ENCODE results near the gene OR4F15.
"Not testable (repeated sequence)": the region's sequence is repeated elsewhere in the genome, so short reads cannot be mapped to it uniquely, and the experiment has no call there.

The OR4F15 gene, protein sequence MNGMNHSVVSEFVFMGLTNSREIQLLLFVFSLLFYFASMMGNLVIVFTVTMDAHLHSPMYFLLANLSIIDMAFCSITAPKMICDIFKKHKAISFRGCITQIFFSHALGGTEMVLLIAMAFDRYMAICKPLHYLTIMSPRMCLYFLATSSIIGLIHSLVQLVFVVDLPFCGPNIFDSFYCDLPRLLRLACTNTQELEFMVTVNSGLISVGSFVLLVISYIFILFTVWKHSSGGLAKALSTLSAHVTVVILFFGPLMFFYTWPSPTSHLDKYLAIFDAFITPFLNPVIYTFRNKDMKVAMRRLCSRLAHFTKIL

DNA sequence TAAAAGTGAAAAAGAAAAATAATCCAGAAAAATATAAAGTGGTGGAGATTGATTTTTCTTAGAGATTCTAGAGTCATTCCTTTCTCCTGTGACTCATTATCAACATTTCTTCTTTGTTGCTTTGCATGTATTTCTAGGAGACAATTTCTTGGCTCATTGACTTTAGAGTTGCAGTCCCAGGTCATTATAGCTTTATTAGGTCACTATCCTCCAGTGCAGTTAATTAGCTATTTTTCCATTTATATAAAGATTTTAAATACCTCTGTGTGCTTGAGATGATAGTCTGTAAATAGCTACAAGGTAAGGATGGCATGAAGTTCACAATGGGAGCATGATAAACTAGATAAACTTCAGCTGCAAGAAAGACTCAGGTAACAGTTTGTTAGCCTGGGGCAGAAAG, at the start of gene OR4F15:
TSS of gene OR4F15 (plus strand) at position 301 of the 400 bp plus-strand sequence. CDS start 5,985 bp downstream, outside the sequence.
- no peak for DNase-seq
- H3K9me3 Mint-ChIP-seq: no peaks in the 10 kb centered on the region
- no peak within 1 kb of the TSS for H3K27ac Mint-ChIP-seq
- H3K4me3 Mint-ChIP-seq: no peak within 1 kb of the TSS
- H3K4me1 Mint-ChIP-seq: no peaks in the 10 kb centered on the region
- no peaks in the 10 kb centered on the region for H3K27me3 Mint-ChIP-seq
- no peaks in the 10 kb centered on the region for H3K36me3 Mint-ChIP-seq
- CTCF ChIA-PET: no interaction called here

DNA sequence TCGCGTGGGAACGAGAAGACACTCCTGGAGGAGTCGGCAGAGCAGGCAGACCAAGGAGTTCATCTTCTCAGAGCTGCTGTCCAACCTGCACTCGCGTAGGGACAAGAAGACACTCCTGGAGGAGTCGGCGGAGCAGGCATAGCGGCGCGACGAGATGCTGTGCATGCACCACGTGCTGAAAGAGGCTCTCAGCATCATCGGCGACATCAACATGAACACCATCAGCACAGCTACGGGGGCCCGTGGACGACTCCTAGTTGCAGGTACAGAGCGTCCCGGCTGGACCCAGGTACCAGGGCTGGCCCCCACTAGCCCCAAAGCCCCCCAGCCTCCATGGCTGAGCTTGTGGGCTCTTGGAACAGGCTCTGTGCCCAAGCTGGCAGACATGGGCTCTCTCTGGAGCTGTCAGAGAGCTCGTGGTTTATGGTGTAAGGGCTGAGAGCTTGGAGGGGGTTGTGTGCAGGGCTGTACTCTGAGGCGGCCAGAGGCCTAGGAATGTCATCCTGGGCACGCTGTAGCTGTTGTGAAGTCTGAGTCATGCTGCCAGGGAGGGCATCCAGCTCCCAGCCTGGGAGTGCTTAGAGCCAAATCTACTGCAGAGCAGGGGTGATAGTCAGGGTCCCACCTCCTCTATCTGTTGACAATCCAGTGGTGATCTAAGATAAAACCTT, 47.2 kb upstream of the OR4F15 start:
- CTCF ChIA-PET, DNase-seq, H3K36me3 Mint-ChIP-seq, H3K27ac Mint-ChIP-seq, H3K4me3 Mint-ChIP-seq, H3K4me1 Mint-ChIP-seq, H3K27me3 Mint-ChIP-seq, H3K9me3 Mint-ChIP-seq: not testable (repeated sequence)

DNA sequence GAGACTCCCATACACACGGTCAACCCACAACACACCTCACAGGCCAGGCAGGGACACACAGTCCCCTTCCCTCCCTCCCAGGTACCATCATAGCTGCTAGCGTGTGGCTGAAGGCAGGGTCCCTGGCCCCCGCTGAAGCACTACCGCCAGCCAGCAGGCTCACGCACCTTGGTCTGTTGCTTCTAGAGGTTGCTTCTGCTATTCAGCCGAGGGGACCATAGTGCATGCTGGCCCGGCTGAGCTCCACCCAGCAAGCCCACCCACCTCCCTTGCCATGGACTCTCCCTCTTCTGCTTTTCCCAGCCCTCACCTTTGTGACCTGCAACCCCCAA, 46.7 kb upstream of the OR4F15 start:
- DNase-seq, H3K9me3 Mint-ChIP-seq, H3K27ac Mint-ChIP-seq, CTCF ChIA-PET, H3K4me1 Mint-ChIP-seq, H3K4me3 Mint-ChIP-seq, H3K27me3 Mint-ChIP-seq, H3K36me3 Mint-ChIP-seq: not testable (repeated sequence)

DNA sequence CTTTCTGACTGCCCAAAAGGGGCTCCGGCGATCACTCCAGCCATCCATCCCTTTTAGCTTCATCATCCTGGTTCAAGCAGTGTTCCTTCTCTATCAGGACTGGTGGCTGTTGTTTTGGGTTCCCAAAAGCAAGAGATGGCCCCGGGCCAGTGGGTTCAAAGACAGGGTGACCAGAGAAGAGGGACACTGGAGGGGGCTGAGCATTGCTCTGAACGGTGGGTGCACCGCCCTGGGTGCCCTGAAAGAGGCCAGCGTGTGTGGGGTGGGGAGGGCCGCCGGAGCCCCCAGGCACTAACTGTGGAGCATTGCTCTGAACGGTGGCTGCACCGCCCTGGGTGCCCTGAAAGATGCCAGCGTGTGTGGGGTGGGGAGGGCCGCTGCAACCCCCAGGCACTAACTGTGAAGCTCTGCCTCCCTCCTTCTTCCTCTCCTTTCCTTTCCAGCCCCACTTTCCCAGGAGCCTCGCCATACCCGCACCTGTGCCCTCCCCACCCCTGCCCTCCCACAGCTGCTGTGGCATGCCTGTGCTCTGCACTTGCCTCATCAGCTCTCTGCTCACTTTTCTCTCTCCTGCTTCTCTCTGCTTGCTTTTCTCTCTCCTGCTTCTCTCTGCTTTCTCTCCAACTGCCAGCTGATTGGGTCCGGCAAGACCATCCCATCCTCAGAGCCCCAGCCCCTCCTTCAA, 46.1 kb upstream of the OR4F15 start:
- no peaks in the 10 kb centered on the region for H3K9me3 Mint-ChIP-seq
- no peak for DNase-seq
- no peak overlapping the region for H3K27ac Mint-ChIP-seq
- no peaks in the 10 kb centered on the region for H3K4me1 Mint-ChIP-seq
- CTCF ChIA-PET: no interaction called here
- no peaks in the 10 kb centered on the region for H3K36me3 Mint-ChIP-seq
- no peaks in the 10 kb centered on the region for H3K27me3 Mint-ChIP-seq
- no peak overlapping the region for H3K4me3 Mint-ChIP-seq

DNA sequence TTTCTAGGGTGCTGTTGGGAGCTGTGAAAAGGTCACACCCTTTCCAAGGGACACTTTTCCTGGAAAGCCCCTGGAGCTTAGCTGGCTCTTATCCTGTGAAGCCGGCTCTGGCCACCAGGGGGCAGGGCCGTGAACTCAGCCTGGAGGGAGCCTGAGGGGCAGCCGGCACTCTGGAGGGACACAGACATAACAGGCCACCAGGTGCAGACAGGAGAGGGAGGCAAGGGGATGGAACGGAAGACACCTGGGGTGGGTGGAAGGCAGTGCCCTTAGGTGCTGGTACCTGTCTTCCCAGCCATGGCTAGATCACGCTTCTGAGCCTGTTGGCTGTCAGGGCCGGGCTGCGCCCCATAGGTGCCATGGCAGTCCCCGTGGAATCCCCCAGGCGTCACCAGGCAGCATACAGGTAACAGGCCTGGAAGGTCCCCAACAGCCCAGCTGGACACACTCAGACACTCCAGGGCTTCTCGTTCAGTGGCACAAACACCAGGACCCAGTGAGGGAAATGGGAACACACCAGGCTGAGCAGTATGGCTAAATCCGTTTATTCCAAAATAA, 44.8 kb upstream of the OR4F15 start:
- H3K4me3 Mint-ChIP-seq, H3K27ac Mint-ChIP-seq, H3K9me3 Mint-ChIP-seq, DNase-seq, H3K27me3 Mint-ChIP-seq, H3K36me3 Mint-ChIP-seq, H3K4me1 Mint-ChIP-seq, CTCF ChIA-PET: not testable (repeated sequence)

DNA sequence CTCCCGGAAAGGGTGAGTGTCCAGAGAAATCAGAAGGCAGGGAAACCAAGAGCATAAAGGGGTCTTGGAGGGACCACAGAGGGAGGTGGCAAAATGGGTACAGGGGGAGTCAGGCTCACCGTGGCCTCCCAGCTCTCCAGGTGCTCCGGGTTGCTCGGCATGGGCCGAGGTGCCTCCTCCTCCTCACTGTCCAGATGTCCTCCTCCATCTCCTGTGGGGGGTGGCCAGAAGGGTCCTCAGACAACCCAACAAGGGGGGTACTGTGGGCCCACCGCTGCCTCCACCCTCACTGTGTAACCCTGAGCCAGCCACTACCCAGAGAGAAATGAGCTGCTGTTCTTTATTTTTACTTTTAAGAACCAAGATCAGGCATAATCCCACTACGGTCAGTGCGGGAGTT, 39.1 kb upstream of the OR4F15 start:
- Mint-ChIP-seq H3K27ac (no peak overlapping the region), H3K4me1 (no peaks in the 10 kb centered on the region), H3K27me3 (no peaks in the 10 kb centered on the region), H3K4me3 (no peak overlapping the region), H3K9me3 (no peaks in the 10 kb centered on the region), H3K36me3 (no peaks in the 10 kb centered on the region)
- CTCF ChIA-PET: no interaction called here
- no peak for DNase-seq

DNA sequence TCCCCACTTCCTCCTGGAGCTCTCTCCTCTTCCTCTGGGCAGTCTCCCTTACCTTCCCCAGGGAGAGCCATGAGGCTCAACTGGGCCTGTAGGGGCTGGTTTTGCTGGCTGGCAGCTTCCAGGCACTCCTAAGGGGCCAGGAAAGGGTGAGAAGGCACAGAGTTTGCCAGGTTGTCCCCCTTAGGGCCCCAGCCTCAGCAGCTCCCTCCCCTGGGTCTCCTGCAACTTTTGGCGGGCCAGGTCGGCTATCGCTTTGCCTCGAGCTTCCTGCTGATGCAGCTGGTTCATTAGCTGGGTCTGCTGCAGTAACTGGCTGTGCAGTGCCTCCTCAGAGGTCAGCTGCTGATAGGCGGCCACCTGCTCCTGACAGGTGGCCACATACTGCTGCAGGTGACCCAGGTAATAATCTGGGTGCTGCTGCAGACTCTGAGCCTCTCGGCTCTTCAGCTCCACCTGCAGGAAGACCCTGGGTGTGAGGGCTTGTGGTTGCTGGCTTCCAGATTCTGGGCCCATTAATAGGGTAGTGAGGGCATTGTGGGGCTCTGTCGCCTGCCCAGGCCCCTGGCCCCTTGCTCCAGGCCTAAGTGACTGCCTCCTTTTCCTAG, 38.4 kb upstream of the OR4F15 start:
- Mint-ChIP-seq H3K27ac (no peak overlapping the region), H3K4me1 (no peaks in the 10 kb centered on the region), H3K9me3 (no peaks in the 10 kb centered on the region), H3K27me3 (no peaks in the 10 kb centered on the region), H3K36me3 (no peaks in the 10 kb centered on the region), H3K4me3 (no peak overlapping the region)
- CTCF ChIA-PET: no interaction called here
- peak; percentile 52 for DNase-seq

DNA sequence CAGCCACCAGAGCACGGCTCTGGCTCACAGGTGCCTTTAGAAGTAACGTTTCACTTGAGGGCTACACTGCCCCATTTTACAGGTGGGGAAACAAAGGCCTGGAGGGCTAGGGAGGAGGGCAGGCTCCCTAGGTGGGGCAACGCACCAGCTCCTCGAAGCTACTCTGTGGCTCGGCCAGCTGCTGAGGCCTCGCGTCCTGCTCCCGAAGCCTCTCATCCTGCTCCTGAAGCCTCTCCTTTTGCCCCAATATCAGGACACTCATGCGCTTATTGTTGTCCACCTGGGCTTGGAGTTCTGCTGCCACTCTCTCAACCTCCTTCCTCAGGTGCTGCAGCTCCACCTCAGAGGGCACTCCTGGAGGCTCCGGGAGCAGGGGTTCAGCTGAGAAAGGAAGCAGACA, 36.9 kb upstream of the OR4F15 start:
- Mint-ChIP-seq H3K27ac (no peak overlapping the region), H3K36me3 (no peaks in the 10 kb centered on the region), H3K4me1 (peaks cover 1% of the 10 kb centered on the region), H3K4me3 (no peak overlapping the region), H3K9me3 (no peaks in the 10 kb centered on the region), H3K27me3 (peaks cover 2% of the 10 kb centered on the region)
- CTCF ChIA-PET: no interaction called here
- no peak for DNase-seq

DNA sequence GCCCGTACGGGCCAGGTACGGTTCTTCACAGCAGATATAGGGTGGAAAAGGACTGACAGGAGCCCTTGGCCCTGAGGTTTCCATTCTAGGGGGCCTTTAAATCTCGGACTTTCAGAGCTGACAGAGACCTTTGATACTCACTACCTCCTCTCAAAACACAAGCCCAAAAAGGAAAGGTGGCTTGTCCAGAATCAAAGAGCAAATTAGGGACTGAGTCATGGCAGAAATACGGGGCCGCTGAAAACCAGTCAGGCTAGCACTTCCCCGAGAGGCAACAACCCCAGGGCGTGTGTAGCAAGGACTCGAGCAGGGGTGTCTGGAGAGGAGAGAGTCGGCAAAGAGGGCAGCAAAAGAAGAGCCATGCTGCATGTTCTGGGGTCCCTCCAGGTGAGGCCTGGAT, 33.4 kb upstream of the OR4F15 start:
- H3K27ac Mint-ChIP-seq, H3K9me3 Mint-ChIP-seq, CTCF ChIA-PET, DNase-seq, H3K36me3 Mint-ChIP-seq, H3K4me1 Mint-ChIP-seq, H3K4me3 Mint-ChIP-seq: not testable (repeated sequence)
- peaks cover 16% of the 10 kb centered on the region for H3K27me3 Mint-ChIP-seq

DNA sequence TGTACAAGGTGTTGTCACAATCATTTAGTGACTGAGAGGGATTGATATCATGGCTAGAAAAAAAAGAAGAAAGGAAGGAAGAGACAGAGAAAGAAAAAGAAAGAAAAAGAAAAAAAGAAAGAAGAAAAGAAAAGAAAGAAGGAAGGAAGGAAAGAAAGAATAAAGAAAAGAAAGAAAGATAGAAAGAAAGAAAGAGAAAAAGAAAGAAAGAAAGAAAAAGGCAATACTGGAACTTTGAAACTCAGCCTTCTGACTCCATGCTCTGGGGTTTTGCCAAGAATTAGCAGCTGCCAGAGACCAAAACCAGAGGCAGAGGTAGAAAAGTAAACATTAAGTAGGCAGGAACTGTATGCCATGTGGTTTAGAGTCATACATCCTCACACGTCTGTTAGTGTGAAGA, 31.8 kb upstream of the OR4F15 start:
- H3K27me3 Mint-ChIP-seq: peaks cover 21% of the 10 kb centered on the region
- CTCF ChIA-PET, H3K9me3 Mint-ChIP-seq, H3K27ac Mint-ChIP-seq, H3K36me3 Mint-ChIP-seq, H3K4me3 Mint-ChIP-seq, DNase-seq, H3K4me1 Mint-ChIP-seq: not testable (repeated sequence)

DNA sequence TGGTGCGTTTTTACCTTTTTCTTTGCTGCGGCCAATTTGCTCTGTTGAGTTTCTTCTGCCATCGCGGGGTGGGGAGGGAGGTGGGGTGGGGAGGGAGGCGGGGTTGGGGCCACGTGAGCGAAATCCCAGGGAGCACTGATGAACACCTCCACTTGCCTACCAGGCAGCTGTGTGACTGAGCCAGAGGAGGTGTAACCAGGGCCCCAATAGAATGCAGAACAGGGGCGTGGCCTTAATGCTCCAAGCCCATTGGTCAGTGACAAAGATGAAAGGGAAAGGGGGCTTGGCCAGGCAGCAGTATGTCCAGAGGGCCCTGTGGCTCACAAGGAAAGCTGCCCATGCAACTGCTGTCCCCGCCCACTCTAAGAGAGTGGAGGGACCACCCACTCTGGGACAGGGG, 30.1 kb upstream of the OR4F15 start:
- no peaks in the 10 kb centered on the region for H3K36me3 Mint-ChIP-seq
- H3K27me3 Mint-ChIP-seq: peaks cover 21% of the 10 kb centered on the region
- no peak overlapping the region for H3K4me3 Mint-ChIP-seq

DNA sequence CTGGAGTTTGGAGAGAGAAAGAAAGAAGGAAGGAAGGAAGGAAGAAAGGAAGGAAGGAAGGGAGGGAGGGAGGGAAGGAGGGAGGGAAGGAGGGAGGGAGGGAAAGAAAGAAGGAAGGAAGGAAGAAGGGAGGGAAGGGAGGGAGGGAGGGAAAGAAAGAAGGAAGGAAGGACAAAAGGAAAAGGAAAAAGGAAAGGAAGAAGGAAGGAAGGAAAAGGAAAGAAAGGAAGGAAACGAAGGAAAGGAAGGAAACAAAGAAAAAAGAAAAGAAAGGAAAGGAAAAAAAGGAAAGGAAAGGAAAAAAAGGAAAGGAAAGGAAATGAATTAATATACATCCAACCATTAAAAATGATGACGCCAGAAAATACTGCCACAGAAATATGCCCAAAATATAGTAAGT, 27.4 kb upstream of the OR4F15 start:
- H3K36me3 Mint-ChIP-seq: no peaks in the 10 kb centered on the region
- H3K4me3 Mint-ChIP-seq: no peak overlapping the region
- H3K4me1 Mint-ChIP-seq: peaks cover 2% of the 10 kb centered on the region
- no peak for DNase-seq
- no peaks in the 10 kb centered on the region for H3K9me3 Mint-ChIP-seq
- CTCF ChIA-PET: no interaction called here
- peaks cover 21% of the 10 kb centered on the region for H3K27me3 Mint-ChIP-seq
- H3K27ac Mint-ChIP-seq: no peak overlapping the region

More for the DNA sequence above, 30.1 kb upstream of the OR4F15 start:
- Mint-ChIP-seq H3K4me1 (peaks cover 2% of the 10 kb centered on the region), H3K9me3 (no peaks in the 10 kb centered on the region), H3K27ac (no peak overlapping the region)
- CTCF ChIA-PET: no interaction called here
- DNase-seq: no peak

DNA sequence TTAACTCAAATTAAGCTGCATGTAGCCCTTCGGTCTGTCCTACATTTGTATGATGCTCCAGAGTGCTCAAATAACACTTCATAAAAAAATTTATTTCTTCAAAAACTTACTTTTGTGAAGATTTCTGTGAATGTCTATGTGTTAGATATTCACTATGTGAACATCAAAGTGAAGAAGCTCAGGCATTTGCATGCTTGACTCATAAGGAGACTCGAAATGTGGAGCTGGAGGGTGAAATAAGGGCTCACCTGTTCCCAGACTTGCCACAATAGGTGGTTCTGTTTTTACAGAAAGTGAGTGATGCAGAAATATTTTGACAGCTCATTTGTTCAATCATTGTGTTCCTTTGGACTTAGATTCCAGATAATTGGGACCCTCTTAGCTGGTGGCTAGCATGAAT, 25.6 kb upstream of the OR4F15 start:
- DNase-seq, H3K4me1 Mint-ChIP-seq, H3K4me3 Mint-ChIP-seq, H3K36me3 Mint-ChIP-seq, H3K27ac Mint-ChIP-seq, H3K27me3 Mint-ChIP-seq, CTCF ChIA-PET, H3K9me3 Mint-ChIP-seq: not testable (repeated sequence)

DNA sequence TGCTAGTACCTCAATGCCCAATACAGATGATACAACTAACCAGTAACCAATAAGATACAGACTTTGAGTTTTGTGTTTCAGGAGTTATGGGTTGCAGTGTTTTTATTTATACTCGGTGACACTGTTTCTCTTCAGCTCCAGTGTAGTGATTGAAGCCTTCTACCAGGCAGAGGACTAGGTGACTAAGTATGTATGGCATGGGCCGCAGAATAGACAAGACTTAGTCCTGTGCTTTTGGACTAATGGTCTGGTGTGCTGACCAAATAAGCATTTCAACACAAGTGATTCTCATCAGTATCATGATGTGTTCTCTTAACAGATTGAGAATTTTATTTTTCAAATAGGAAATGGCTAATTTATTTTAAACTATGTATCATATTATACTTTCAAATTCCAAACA, 24.0 kb upstream of the OR4F15 start:
- H3K36me3 Mint-ChIP-seq, DNase-seq, H3K4me1 Mint-ChIP-seq, H3K4me3 Mint-ChIP-seq, H3K27me3 Mint-ChIP-seq, H3K9me3 Mint-ChIP-seq, CTCF ChIA-PET, H3K27ac Mint-ChIP-seq: not testable (repeated sequence)
